H9 (cell line): Measurements from ENCODE around the gene USH2A. TPM values are rescaled to one million over a fixed set of nuclear protein-coding genes. Genes with fewer than 3 reads are reported as not detected.

Experiments used
- DNase-seq: peaks from one replicate; pipeline ENCODE4 v3.0.0-alpha.2; 2017
- H2AFZ ChIP-seq: one replicate; pipeline ENCODE4 v1.6.1; 2013; ENCODE audit warnings: mild to moderate bottlenecking, low read length, control low read depth, moderate library complexity
- H2AK5ac ChIP-seq: 2 replicates; pipeline ENCODE4 v1.6.1; 2013; ENCODE audit warnings: low read length, control low read depth, mixed read lengths; ENCODE audit not compliant: insufficient read length
- H2BK120ac ChIP-seq: one replicate; pipeline ENCODE4 v1.6.1; 2013; ENCODE audit warnings: low read depth, mild to moderate bottlenecking, low read length, control low read depth, inconsistent platforms; ENCODE audit not compliant: poor library complexity, severe bottlenecking
- H2BK12ac ChIP-seq: 2 replicates; pipeline ENCODE4 v1.6.1; 2013; ENCODE audit warnings: low read length, control low read depth, mixed read lengths, low read depth; ENCODE audit not compliant: insufficient read length
- H2BK15ac ChIP-seq: 2 replicates; pipeline ENCODE4 v1.6.1; 2013; ENCODE audit warnings: low read depth, low read length, control low read depth
- H2BK20ac ChIP-seq: one replicate; pipeline ENCODE4 v1.6.1; 2013; ENCODE audit warnings: low read depth, mild to moderate bottlenecking, low read length, control low read depth, inconsistent platforms; ENCODE audit not compliant: poor library complexity, severe bottlenecking
- H2BK5ac ChIP-seq: 2 replicates; pipeline ENCODE4 v1.6.1; 2013; ENCODE audit warnings: low read length, control low read depth, mixed read lengths; ENCODE audit not compliant: insufficient read length
- H3K14ac ChIP-seq: 2 replicates; pipeline ENCODE4 v1.6.1; 2013; ENCODE audit warnings: low read length, control low read depth; ENCODE audit not compliant: insufficient read depth
- H3K18ac ChIP-seq: 2 replicates; pipeline ENCODE4 v1.6.1; 2013; ENCODE audit warnings: low read depth, mild to moderate bottlenecking, mixed read lengths, low read length, control low read depth; ENCODE audit not compliant: insufficient read length
- H3K23ac ChIP-seq: 2 replicates; pipeline ENCODE4 v1.6.1; 2013; ENCODE audit warnings: low read length, control low read depth, mixed read lengths, low read depth; ENCODE audit not compliant: insufficient read length
- H3K23me2 ChIP-seq: 2 replicates; pipeline ENCODE4 v1.6.1; 2013; ENCODE audit warnings: low read depth, mild to moderate bottlenecking, mixed read lengths, low read length, control low read depth; ENCODE audit not compliant: insufficient read length, poor library complexity, severe bottlenecking
- H3K27ac ChIP-seq: 2 replicates; pipeline ENCODE4 v1.5.1; 2013; ENCODE audit warnings: low read length, control low read depth, mixed read lengths, low read depth; ENCODE audit not compliant: insufficient read length
- H3K27me3 ChIP-seq: 2 replicates; pipeline ENCODE4 v1.6.1; 2013; ENCODE audit warnings: low read length, control low read depth, inconsistent platforms; ENCODE audit not compliant: insufficient read depth
- H3K4ac ChIP-seq: 2 replicates; pipeline ENCODE4 v1.6.1; 2013; ENCODE audit warnings: low read depth, mild to moderate bottlenecking, control low read depth, inconsistent platforms, low read length, moderate library complexity
- H3K4me1 ChIP-seq: 2 replicates; pipeline ENCODE4 v1.6.1; 2013; ENCODE audit warnings: low read length, control low read depth, inconsistent platforms; ENCODE audit not compliant: insufficient read depth
- H3K4me2 ChIP-seq: 2 replicates; pipeline ENCODE4 v1.6.1; 2013; ENCODE audit warnings: low read length, control low read depth, mixed read lengths; ENCODE audit not compliant: insufficient read length, insufficient read depth
- H3K56ac ChIP-seq: 2 replicates; pipeline ENCODE4 v1.6.1; 2013; ENCODE audit warnings: low read depth, mild to moderate bottlenecking, mixed read lengths, low read length, control low read depth; ENCODE audit not compliant: insufficient read length
- H3K79me1 ChIP-seq: 2 replicates; pipeline ENCODE4 v1.6.1; 2013; ENCODE audit warnings: low read depth, mild to moderate bottlenecking, moderate library complexity, low read length, control low read depth, inconsistent platforms; ENCODE audit not compliant: insufficient read depth, poor library complexity, severe bottlenecking
- H3K79me2 ChIP-seq: 2 replicates; pipeline ENCODE4 v1.6.1; 2013; ENCODE audit warnings: low read length, control low read depth, inconsistent platforms; ENCODE audit not compliant: insufficient read depth
- H3K9ac ChIP-seq: 2 replicates; pipeline ENCODE4 v1.6.1; 2013; ENCODE audit warnings: low read length, control low read depth, mixed read lengths; ENCODE audit not compliant: insufficient read length; ENCODE audit errors: extremely low read depth
- H3K9me3 ChIP-seq: one replicate; pipeline ENCODE4 v1.6.1; 2013; ENCODE audit warnings: low read depth, low read length, inconsistent platforms; ENCODE audit not compliant: control insufficient read depth
- H3T11ph ChIP-seq: one replicate; pipeline ENCODE4 v1.6.1; 2013; ENCODE audit warnings: mild to moderate bottlenecking, low read length, control low read depth, inconsistent platforms
- H4K20me1 ChIP-seq: one replicate; pipeline ENCODE4 v1.6.1; 2013; ENCODE audit not compliant: control insufficient read depth, insufficient read length, insufficient read depth
- H4K5ac ChIP-seq: 2 replicates; pipeline ENCODE4 v1.6.1; 2013; ENCODE audit warnings: low read depth, mild to moderate bottlenecking, mixed read lengths, low read length, control low read depth; ENCODE audit not compliant: insufficient read length
- H4K8ac ChIP-seq: replicated peaks from 2 replicates; pipeline ENCODE4 v1.6.1; 2013; ENCODE audit warnings: low read length, control low read depth, mixed read lengths, low read depth; ENCODE audit not compliant: insufficient read length
- H4K91ac ChIP-seq: 2 replicates; pipeline ENCODE4 v1.6.1; 2013; ENCODE audit warnings: low read depth, mild to moderate bottlenecking, moderate library complexity, mixed read lengths, low read length, control low read depth; ENCODE audit not compliant: insufficient read length
- H3K27ac Mint-ChIP-seq, 3 experiments: 2 replicates in 2 of 3; 3 replicates in 1 of 3; pipeline ENCODE4 v1.8.0; 2020 to 2021; ENCODE audit warnings: mixed read lengths in 3 of 3, mild to moderate bottlenecking in 1 of 3, moderate library complexity in 1 of 3
- H3K27me3 Mint-ChIP-seq: 2 replicates; pipeline ENCODE4 v1.8.0; 2021; ENCODE audit warnings: low read depth, mild to moderate bottlenecking, moderate library complexity, mixed read lengths
- H3K36me3 Mint-ChIP-seq, 3 experiments: 2 replicates in 2 of 3; 3 replicates in 1 of 3; pipeline ENCODE4 v1.8.0; 2020 to 2021; ENCODE audit warnings: low read depth in 3 of 3, mixed read lengths in 3 of 3; ENCODE audit not compliant: insufficient read depth in 1 of 3
- H3K4me1 Mint-ChIP-seq, 2 experiments: 2 replicates each; pipeline ENCODE4 v1.8.0; 2020; ENCODE audit warnings: mixed read lengths in 2 of 2
- H3K4me3 Mint-ChIP-seq, 2 experiments: 2 replicates in 1 of 2; 3 replicates in 1 of 2; pipeline ENCODE4 v1.8.0; 2020 to 2021; ENCODE audit warnings: mild to moderate bottlenecking in 2 of 2, mixed read lengths in 2 of 2, moderate library complexity in 1 of 2
- H3K9me3 Mint-ChIP-seq, 2 experiments: 2 replicates in 1 of 2; 3 replicates in 1 of 2; pipeline ENCODE4 v1.8.0; 2020; ENCODE audit warnings: mild to moderate bottlenecking in 2 of 2, mixed read lengths in 2 of 2, moderate library complexity in 1 of 2
- CTCF ChIP-seq: fragments of 200-600 bp; sonication (generic); conservative IDR thresholded peaks from 3 replicates; pipeline ENCODE4 v1.8.0; 2021; ENCODE audit warnings: antibody characterized with exemption, mild to moderate bottlenecking
- WGBS: extraction: QIAGEN DNeasy Blood & Tissue Kit; methylation state at CpG from one replicate; pipeline ENCODE4 v1.1.7; 2013; ENCODE audit warnings: missing lambda C conversion rate, low lambda C conversion rate, mixed read lengths; ENCODE audit not compliant: insufficient read length; ENCODE audit errors: extremely low coverage; 5-methylcytosine and 5-hydroxymethylcytosine counted together
- total RNA-seq: library from RNA; stranded (reverse); gene quantifications from 2 replicates; pipeline ENCODE4 v1.2.1, GENCODE V29; 2021

Gene USH2A
- total RNA-seq, 1 experiment from 2014 or later: 0.11 TPM

GRCh38 chr1:216270086-216270773 is 153.0 kb downstream of the USH2A start:
- H3K9ac ChIP-seq: no peak overlapping the region
- no peaks in the 10 kb centered on the region for H3K23me2 ChIP-seq
- H2BK15ac ChIP-seq: no peak overlapping the region
- H2BK120ac ChIP-seq: no peak overlapping the region
- H3K18ac ChIP-seq: no peak overlapping the region
- WGBS: no CpG with 5 or more reads among the region's 2 CpGs
- no peak for TF ChIP-seq CTCF
- H3K79me2 ChIP-seq: no peaks in the 10 kb centered on the region
- Mint-ChIP-seq H3K9me3 (no peaks in the 10 kb centered on the region), H3K27ac (no peak overlapping the region), H3K36me3 (no peaks in the 10 kb centered on the region), H3K4me1 (peaks cover 12 to 17% of the 10 kb centered on the region in 2 experiments), H3K27me3 (no peaks in the 10 kb centered on the region), H3K4me3 (no peak overlapping the region)
- H3K79me1 ChIP-seq: no peaks in the 10 kb centered on the region
- no peak for DNase-seq
- H2BK20ac ChIP-seq: no peak overlapping the region
- H3K9me3 ChIP-seq: no peaks in the 10 kb centered on the region
- H4K91ac ChIP-seq: no peak overlapping the region
- H4K5ac ChIP-seq: no peak overlapping the region
- no peak overlapping the region for H3K14ac ChIP-seq
- no peak overlapping the region for H2BK5ac ChIP-seq
- no peak overlapping the region for H3K4me2 ChIP-seq
- no peak overlapping the region for H4K8ac ChIP-seq
- no peak overlapping the region for H2BK12ac ChIP-seq
- H3K23ac ChIP-seq: no peak overlapping the region
- H3K27ac ChIP-seq: no peak overlapping the region
- no peak overlapping the region for H2AK5ac ChIP-seq
- no peak overlapping the region for H3K4ac ChIP-seq
- no peaks in the 10 kb centered on the region for H3K4me1 ChIP-seq
- H3T11ph ChIP-seq: no peak overlapping the region
- H3K56ac ChIP-seq: no peak overlapping the region
- H3K27me3 ChIP-seq: no peaks in the 10 kb centered on the region
- no peak overlapping the region for H2AFZ ChIP-seq
- no peaks in the 10 kb centered on the region for H4K20me1 ChIP-seq
